GM12878 (cell line): ENCODE data around the gene CSNK1A1. TPM values are rescaled to one million over a fixed set of nuclear protein-coding genes. Genes with fewer than 3 reads are reported as not detected.

Experiments
- ATAC-seq: fragments of 200-7000 bp; cut with Tn5 transposase; 3 replicates; pipeline ENCODE4 v1.9.1; 2020; ENCODE audit warnings: mild to moderate bottlenecking, moderate library complexity
- BruUV-seq: library from RNA; stranded (reverse); fragments of 400-500 nt; replicated peaks from 2 replicates; lab custom pipeline; 2021; lab: Mats Ljungman, UMichigan
- CTCF ChIA-PET: fragments of 300-600 bp; sonication (Branson Sonifier 250); formaldehyde crosslinking; extraction: SDS; loops from one replicate; lab custom pipeline; 2021; ENCODE audit warnings: inconsistent platforms; lab: Yijun Ruan, JAX
- POLR2A ChIA-PET: fragments of 350-600 bp; formaldehyde crosslinking; extraction: SDS; loops from one replicate; lab custom pipeline; 2021; ENCODE audit warnings: inconsistent platforms; lab: Charles Lee
- RAD21 ChIA-PET: fragments of 300-600 bp; sonication (Branson Sonifier 250); formaldehyde crosslinking; loops from one replicate; lab custom pipeline; 2023; ENCODE audit warnings: antibody characterized with exemption; ENCODE audit not compliant: unreplicated experiment; lab: Charles Lee
- SMC1A ChIA-PET: fragments of 300-600 bp; sonication (Branson Sonifier 250); formaldehyde crosslinking; loops from one replicate; lab custom pipeline; 2023; ENCODE audit not compliant: unreplicated experiment, uncharacterized antibody; lab: Charles Lee
- DNase-seq: peaks from one replicate; pipeline ENCODE4 v3.0.0-alpha.2; 2011; ENCODE audit warnings: low read depth, low spot score
- FAIRE-seq: peaks from 3 replicates; lab custom pipeline; 2011; peaks lifted over from hg19 to GRCh38; lab: Jason Lieb, UNC
- H2AFZ ChIP-seq: 2 replicates; pipeline ENCODE4 v1.6.0; 2011; ENCODE audit warnings: low read depth, low read length, control low read depth; ENCODE audit not compliant: control insufficient read depth
- H3K27ac ChIP-seq: 2 replicates; pipeline ENCODE4 v1.5.1; 2011; ENCODE audit warnings: control low read depth; ENCODE audit not compliant: control insufficient read depth, insufficient read depth
- H3K27me3 ChIP-seq, 2 experiments: replicated peaks in 1 of 2; 2 replicates each; pipeline versions ENCODE4 v1.6.0 to v1.6.1; 2011; ENCODE audit warnings: low read length in 1 of 2; ENCODE audit not compliant: control insufficient read depth in 2 of 2, insufficient read depth in 2 of 2
- H3K36me3 ChIP-seq, 2 experiments: 2 replicates each; pipeline ENCODE4 v1.5.1; 2011; ENCODE audit warnings: low read length in 1 of 2; ENCODE audit not compliant: control insufficient read depth in 2 of 2, insufficient read depth in 2 of 2
- H3K4me1 ChIP-seq: 2 replicates; pipeline ENCODE4 v1.6.1; 2011; ENCODE audit warnings: mild to moderate bottlenecking, low read length, moderate library complexity, mixed read lengths; ENCODE audit not compliant: control insufficient read depth, insufficient read depth
- H3K4me2 ChIP-seq: 2 replicates; pipeline ENCODE4 v1.6.0; 2011; ENCODE audit warnings: control low read depth; ENCODE audit not compliant: control insufficient read depth, insufficient read depth
- H3K4me3 ChIP-seq: fragments of 200-600 bp; sonication (generic); 2 replicates; pipeline ENCODE4 v1.5.1; 2016
- H3K79me2 ChIP-seq: 2 replicates; pipeline ENCODE4 v1.6.0; 2011; ENCODE audit warnings: low read length; ENCODE audit not compliant: control insufficient read depth, insufficient read depth
- H3K9ac ChIP-seq: 2 replicates; pipeline ENCODE4 v1.8.0; 2011; ENCODE audit warnings: low read length, control low read depth, mixed read lengths; ENCODE audit not compliant: control insufficient read depth, insufficient read depth
- H3K9me3 ChIP-seq: replicated peaks from 3 replicates; pipeline ENCODE4 v1.5.1; 2011; ENCODE audit warnings: mild to moderate bottlenecking, low read length; ENCODE audit not compliant: control insufficient read depth, insufficient read depth
- H4K20me1 ChIP-seq: 2 replicates; pipeline ENCODE4 v1.6.0; 2011; ENCODE audit not compliant: control insufficient read depth, insufficient read depth
- CHD2 ChIP-seq: IDR thresholded peaks from 2 replicates; pipeline ENCODE4 v1.6.1; 2011; ENCODE audit warnings: low read depth, low read length, improper control_type of control experiment, borderline replicate concordance
- EGR1 ChIP-seq, 2 experiments: IDR thresholded peaks; 1 replicate in 1 of 2; 2 replicates in 1 of 2; pipeline ENCODE4 v1.6.1; 2011 to 2012; ENCODE audit warnings: low read depth in 2 of 2, low read length in 2 of 2, borderline replicate concordance in 1 of 2, mild to moderate bottlenecking in 1 of 2, moderate library complexity in 1 of 2
- HDGF ChIP-seq: fragments of 450-650 bp; IDR thresholded peaks from 2 replicates; pipeline ENCODE4 v1.6.1; 2016; ENCODE audit warnings: antibody characterized with exemption
- NR2C1 ChIP-seq: fragments of 450-650 bp; IDR thresholded peaks from 2 replicates; pipeline ENCODE4 v1.6.1; 2017; ENCODE audit warnings: antibody characterized with exemption, mild to moderate bottlenecking, moderate library complexity
- NR2F1 ChIP-seq: fragments of 450-650 bp; conservative IDR thresholded peaks from 2 replicates; pipeline ENCODE4 v1.6.1; 2017; ENCODE audit warnings: mild to moderate bottlenecking
- SREBF2 ChIP-seq: IDR thresholded peaks from 2 replicates; pipeline ENCODE4 v1.6.1; 2012; ENCODE audit warnings: mild to moderate bottlenecking, low read length
- SUPT20H ChIP-seq: IDR thresholded peaks from 2 replicates; pipeline ENCODE4 v1.6.1; 2011; ENCODE audit warnings: low read depth, mild to moderate bottlenecking, low read length, moderate library complexity, borderline replicate concordance; ENCODE audit not compliant: control insufficient read depth
- TBL1XR1 ChIP-seq: IDR thresholded peaks from 2 replicates; pipeline ENCODE4 v1.6.1; 2012; ENCODE audit warnings: low read depth, low read length, improper control_type of control experiment
- YBX1 ChIP-seq: fragments of 450-650 bp; IDR thresholded peaks from 2 replicates; pipeline ENCODE4 v1.6.1; 2016; ENCODE audit warnings: antibody characterized with exemption
- ZNF207 ChIP-seq: fragments of 450-650 bp; IDR thresholded peaks from 2 replicates; pipeline ENCODE4 v1.6.1; 2014; ENCODE audit warnings: antibody characterized with exemption, mild to moderate bottlenecking, borderline replicate concordance
- WGBS: methylation state at CpG from one replicate; pipeline ENCODE4 v1.1.6; 2016; ENCODE audit warnings: low lambda C conversion rate; ENCODE audit not compliant: insufficient replicate concordance, insufficient coverage; ENCODE audit errors: missing lambda C conversion rate; 5-methylcytosine and 5-hydroxymethylcytosine counted together
- in situ Hi-C: fragments of 300-500 bp; cut with MboI; formaldehyde crosslinking; loops from 9 replicates; pipeline ENCODE4 v1.14.3; 2018; ENCODE audit warnings: mixed read lengths
- intact Hi-C: fragments of 100-400 bp; cut with micrococcal nuclease; formaldehyde crosslinking; loops from one replicate; pipeline ENCODE4 v1.14.2; 2022; ENCODE audit not compliant: unreplicated experiment
- polyA plus RNA-seq, 11 experiments: library from polyadenylated mRNA; depleted of rRNA in 4 of 11; unstranded in 6 of 11; stranded (reverse) in 5 of 11; fragments of >200 nt; fragmentation: Nextera tagmentation in 4 of 11; fragmentation: Illumina TruSeq in 1 of 11; extraction: Ambion mirVana in 4 of 11; extraction: Trizol in 1 of 11; gene quantifications; 1 replicate in 1 of 11; 2 replicates in 10 of 11; pipeline versions ENCODE4 v1.2.1 to v1.2.3, GENCODE V29; 2011 to 2016; ENCODE audit warnings: inconsistent platforms in 2 of 11, missing spikeins in 2 of 11, low read depth in 1 of 11
- total RNA-seq, 4 experiments: library from RNA; depleted of rRNA in 3 of 4; stranded (reverse); fragments of >200 nt in 3 of 4; fragmentation: Illumina TruSeq in 1 of 4; extraction: Trizol in 1 of 4; gene quantifications; 2 replicates each; pipeline versions ENCODE4 v1.2.1 to v1.2.3, GENCODE V29; 2013 to 2021
- TF ChIP-seq, protein P1 (sequence below): IDR thresholded peaks from 2 replicates; pipeline ENCODE4 v1.6.1; 2012; ENCODE audit warnings: low read depth, low read length, improper control_type of control experiment
- TF ChIP-seq, protein P2 (sequence below): fragments of 450-650 bp; IDR thresholded peaks from 2 replicates; pipeline ENCODE4 v1.6.1; 2017; ENCODE audit warnings: mild to moderate bottlenecking, low read depth, inconsistent platforms; ENCODE audit not compliant: poor library complexity, severe bottlenecking
- TF ChIP-seq, protein P3 (sequence below): fragments of 450-650 bp; IDR thresholded peaks from 2 replicates; pipeline ENCODE4 v1.6.1; 2017; ENCODE audit warnings: antibody characterized with exemption, mild to moderate bottlenecking, moderate library complexity
- TF ChIP-seq, protein P4 (sequence below): fragments of 450-650 bp; conservative IDR thresholded peaks from 2 replicates; pipeline ENCODE4 v1.6.1; 2017; ENCODE audit warnings: mild to moderate bottlenecking, moderate library complexity
- TF ChIP-seq, protein P5 (sequence below): fragments of 450-650 bp; IDR thresholded peaks from 2 replicates; pipeline ENCODE4 v1.6.1; 2017; ENCODE audit warnings: borderline replicate concordance

CSNK1A1 gene
- total and polyA plus RNA-seq, 10 of the 15 experiments (the other 5 are each of a cell fraction or from before 2014, with no cell fraction given), result 53.3 to 155 (median 133) TPM

DNA sequence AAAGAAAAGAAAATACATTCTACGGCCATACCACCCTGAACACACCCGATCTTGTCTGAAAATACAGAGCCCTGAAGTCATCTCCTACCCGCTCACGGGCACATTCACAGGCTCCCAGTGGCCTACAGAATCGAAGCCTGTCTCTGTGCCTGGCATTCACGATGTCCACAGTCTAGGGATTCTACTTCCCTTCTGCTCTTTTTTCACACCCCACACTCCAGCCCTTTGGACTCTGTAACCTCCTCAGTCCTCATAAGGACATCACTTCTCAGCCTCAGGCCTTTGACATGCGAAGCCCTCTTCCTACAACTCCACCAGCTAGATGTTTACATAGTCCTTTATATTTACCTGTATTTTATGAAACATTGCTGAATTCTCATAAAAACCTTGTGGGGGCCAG, 77.8 kb downstream of the CSNK1A1 start:
- no peak for FAIRE-seq
- SMC1A ChIA-PET, result interaction anchor here (1.0 to 1.3 kb wide), 2 partner anchors 35 to 74 kb away, joined by 3 read pairs; no protein-coding TSS in a partner anchor
- WGBS, result 61% methylated on average over 7 of the region's 7 CpGs
- TF ChIP-seq NR2C1 (no peak), CHD2 (no peak), ZNF207 (no peak), SUPT20H (no peak), HDGF (no peak), NR2F1 (no peak), YBX1 (no peak), EGR1 (IDR thresholded peaks at IDR 0.05; ENCODE audit: borderline replicate concordance in 1 of 2, low read depth in 2 of 2, low read length in 2 of 2) (no peak), SREBF2 (no peak), TBL1XR1 (no peak)
- TF ChIP-seq, protein P1, sequence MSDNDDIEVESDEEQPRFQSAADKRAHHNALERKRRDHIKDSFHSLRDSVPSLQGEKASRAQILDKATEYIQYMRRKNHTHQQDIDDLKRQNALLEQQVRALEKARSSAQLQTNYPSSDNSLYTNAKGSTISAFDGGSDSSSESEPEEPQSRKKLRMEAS, result no peak
- TF ChIP-seq, protein P2, sequence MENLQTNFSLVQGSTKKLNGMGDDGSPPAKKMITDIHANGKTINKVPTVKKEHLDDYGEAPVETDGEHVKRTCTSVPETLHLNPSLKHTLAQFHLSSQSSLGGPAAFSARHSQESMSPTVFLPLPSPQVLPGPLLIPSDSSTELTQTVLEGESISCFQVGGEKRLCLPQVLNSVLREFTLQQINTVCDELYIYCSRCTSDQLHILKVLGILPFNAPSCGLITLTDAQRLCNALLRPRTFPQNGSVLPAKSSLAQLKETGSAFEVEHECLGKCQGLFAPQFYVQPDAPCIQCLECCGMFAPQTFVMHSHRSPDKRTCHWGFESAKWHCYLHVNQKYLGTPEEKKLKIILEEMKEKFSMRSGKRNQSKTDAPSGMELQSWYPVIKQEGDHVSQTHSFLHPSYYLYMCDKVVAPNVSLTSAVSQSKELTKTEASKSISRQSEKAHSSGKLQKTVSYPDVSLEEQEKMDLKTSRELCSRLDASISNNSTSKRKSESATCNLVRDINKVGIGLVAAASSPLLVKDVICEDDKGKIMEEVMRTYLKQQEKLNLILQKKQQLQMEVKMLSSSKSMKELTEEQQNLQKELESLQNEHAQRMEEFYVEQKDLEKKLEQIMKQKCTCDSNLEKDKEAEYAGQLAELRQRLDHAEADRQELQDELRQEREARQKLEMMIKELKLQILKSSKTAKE, result no peak
- TF ChIP-seq, protein P3, sequence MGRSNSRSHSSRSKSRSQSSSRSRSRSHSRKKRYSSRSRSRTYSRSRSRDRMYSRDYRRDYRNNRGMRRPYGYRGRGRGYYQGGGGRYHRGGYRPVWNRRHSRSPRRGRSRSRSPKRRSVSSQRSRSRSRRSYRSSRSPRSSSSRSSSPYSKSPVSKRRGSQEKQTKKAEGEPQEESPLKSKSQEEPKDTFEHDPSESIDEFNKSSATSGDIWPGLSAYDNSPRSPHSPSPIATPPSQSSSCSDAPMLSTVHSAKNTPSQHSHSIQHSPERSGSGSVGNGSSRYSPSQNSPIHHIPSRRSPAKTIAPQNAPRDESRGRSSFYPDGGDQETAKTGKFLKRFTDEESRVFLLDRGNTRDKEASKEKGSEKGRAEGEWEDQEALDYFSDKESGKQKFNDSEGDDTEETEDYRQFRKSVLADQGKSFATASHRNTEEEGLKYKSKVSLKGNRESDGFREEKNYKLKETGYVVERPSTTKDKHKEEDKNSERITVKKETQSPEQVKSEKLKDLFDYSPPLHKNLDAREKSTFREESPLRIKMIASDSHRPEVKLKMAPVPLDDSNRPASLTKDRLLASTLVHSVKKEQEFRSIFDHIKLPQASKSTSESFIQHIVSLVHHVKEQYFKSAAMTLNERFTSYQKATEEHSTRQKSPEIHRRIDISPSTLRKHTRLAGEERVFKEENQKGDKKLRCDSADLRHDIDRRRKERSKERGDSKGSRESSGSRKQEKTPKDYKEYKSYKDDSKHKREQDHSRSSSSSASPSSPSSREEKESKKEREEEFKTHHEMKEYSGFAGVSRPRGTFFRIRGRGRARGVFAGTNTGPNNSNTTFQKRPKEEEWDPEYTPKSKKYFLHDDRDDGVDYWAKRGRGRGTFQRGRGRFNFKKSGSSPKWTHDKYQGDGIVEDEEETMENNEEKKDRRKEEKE, result no peak
- TF ChIP-seq, protein P4, sequence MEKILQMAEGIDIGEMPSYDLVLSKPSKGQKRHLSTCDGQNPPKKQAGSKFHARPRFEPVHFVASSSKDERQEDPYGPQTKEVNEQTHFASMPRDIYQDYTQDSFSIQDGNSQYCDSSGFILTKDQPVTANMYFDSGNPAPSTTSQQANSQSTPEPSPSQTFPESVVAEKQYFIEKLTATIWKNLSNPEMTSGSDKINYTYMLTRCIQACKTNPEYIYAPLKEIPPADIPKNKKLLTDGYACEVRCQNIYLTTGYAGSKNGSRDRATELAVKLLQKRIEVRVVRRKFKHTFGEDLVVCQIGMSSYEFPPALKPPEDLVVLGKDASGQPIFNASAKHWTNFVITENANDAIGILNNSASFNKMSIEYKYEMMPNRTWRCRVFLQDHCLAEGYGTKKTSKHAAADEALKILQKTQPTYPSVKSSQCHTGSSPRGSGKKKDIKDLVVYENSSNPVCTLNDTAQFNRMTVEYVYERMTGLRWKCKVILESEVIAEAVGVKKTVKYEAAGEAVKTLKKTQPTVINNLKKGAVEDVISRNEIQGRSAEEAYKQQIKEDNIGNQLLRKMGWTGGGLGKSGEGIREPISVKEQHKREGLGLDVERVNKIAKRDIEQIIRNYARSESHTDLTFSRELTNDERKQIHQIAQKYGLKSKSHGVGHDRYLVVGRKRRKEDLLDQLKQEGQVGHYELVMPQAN, result no peak
- TF ChIP-seq, protein P5, sequence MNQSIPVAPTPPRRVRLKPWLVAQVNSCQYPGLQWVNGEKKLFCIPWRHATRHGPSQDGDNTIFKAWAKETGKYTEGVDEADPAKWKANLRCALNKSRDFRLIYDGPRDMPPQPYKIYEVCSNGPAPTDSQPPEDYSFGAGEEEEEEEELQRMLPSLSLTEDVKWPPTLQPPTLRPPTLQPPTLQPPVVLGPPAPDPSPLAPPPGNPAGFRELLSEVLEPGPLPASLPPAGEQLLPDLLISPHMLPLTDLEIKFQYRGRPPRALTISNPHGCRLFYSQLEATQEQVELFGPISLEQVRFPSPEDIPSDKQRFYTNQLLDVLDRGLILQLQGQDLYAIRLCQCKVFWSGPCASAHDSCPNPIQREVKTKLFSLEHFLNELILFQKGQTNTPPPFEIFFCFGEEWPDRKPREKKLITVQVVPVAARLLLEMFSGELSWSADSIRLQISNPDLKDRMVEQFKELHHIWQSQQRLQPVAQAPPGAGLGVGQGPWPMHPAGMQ, result no peak
- TF ChIP-seq, all 136 proteins: peak for 0
- ATAC-seq (no peak), DNase-seq (no peak)
- no peak overlapping the region for H3K27ac ChIP-seq
- RAD21 ChIA-PET, result no interaction called here
- H4K20me1 ChIP-seq, result no peaks in the 10 kb centered on the region
- no peaks in the 10 kb centered on the region for H3K4me1 ChIP-seq
- H3K36me3 ChIP-seq, result no peaks in the 10 kb centered on the region
- BruUV-seq, result no TSS peak
- CTCF ChIA-PET, result no interaction called here
- H3K4me3 ChIP-seq, result no peak overlapping the region
- H3K9me3 ChIP-seq, result no peaks in the 10 kb centered on the region
- H3K9ac ChIP-seq, result no peak overlapping the region
- H3K4me2 ChIP-seq, result no peak overlapping the region
- H3K79me2 ChIP-seq, result no peaks in the 10 kb centered on the region
- no peaks in the 10 kb centered on the region; a peak in 2 of 4 replicates for H3K27me3 ChIP-seq
- in situ Hi-C loops (no loop called here), intact Hi-C loops (no loop called here)
- POLR2A ChIA-PET, result interaction anchor here (0.6 kb wide), 1 partner anchor 9 kb away, joined by 3 read pairs; no protein-coding TSS in a partner anchor
- H2AFZ ChIP-seq, result no peak overlapping the region
